ENCODE measurements around the gene SHISA7.

The SHISA7 gene

GRCh38 chr19:55459950-55460657 lies 17.0 kb upstream of the SHISA7 start:
- Histone ChIP-seq H4K20me1 (ENCODE audit: insufficient read depth, low read length) (no peaks in the 10 kb centered on the region), H3K79me2 (ENCODE audit: insufficient read depth, low read length) (no peaks in the 10 kb centered on the region), H3K9ac (ENCODE audit: low read length) (peak overlapping the region; percentile 18; the same call in 1 of the 2 replicates), H3K4me3 (ENCODE audit: low read depth, low read length, poor library complexity, severe bottlenecking) (peak overlapping the region; percentile 88), H3K9me3 (ENCODE audit: low read length) (no peaks in the 10 kb centered on the region), H3K9me2 (ENCODE audit: low read depth, low read length) (no peaks in the 10 kb centered on the region), H3K27ac (ENCODE audit: low read depth, low read length, poor library complexity, severe bottlenecking) (no peak overlapping the region), H2AFZ (ENCODE audit: low read length) (no peak overlapping the region), H3K4me2 (ENCODE audit: low read length) (peak overlapping the region; percentile 76), H3K27me3 (ENCODE audit: insufficient read depth, low read length) (no peaks in the 10 kb centered on the region), H3K36me3 (ENCODE audit: insufficient read depth, low read length) (0 out of 2 replicates have a peak, but pooled peaks cover 8% of the 10 kb centered on the region), H3F3A (ENCODE audit: insufficient read depth, low read length) (no peaks in the 10 kb centered on the region), H3K4me1 (ENCODE audit: insufficient read depth, low read length, severe bottlenecking) (peaks cover 20% of the 10 kb centered on the region)
- no peak for TF ChIP-seq EZH2 (IDR thresholded peaks at IDR 0.05; ENCODE audit: borderline replicate concordance, low read length)

GRCh38 chr19:55459551-55459949 lies 16.4 kb upstream of the SHISA7 start:
- no peaks in the 10 kb centered on the region for H3K9me2 ChIP-seq (ENCODE audit: low read depth, low read length)
- H3K4me1 ChIP-seq (ENCODE audit: insufficient read depth, low read length, severe bottlenecking), result peaks cover 20% of the 10 kb centered on the region
- H3K4me2 ChIP-seq (ENCODE audit: low read length), result peak overlapping the region; percentile 76
- H3K27me3 ChIP-seq (ENCODE audit: insufficient read depth, low read length), result no peaks in the 10 kb centered on the region
- H2AFZ ChIP-seq (ENCODE audit: low read length), result no peak overlapping the region
- H3K36me3 ChIP-seq (ENCODE audit: insufficient read depth, low read length), result peaks cover 8% of the 10 kb centered on the region; the same call in 1 of the 2 replicates
- no peaks in the 10 kb centered on the region for H3F3A ChIP-seq (ENCODE audit: insufficient read depth, low read length)
- H3K9ac ChIP-seq (ENCODE audit: low read length), result no peak overlapping the region
- H3K9me3 ChIP-seq (ENCODE audit: low read length), result no peaks in the 10 kb centered on the region
- TF ChIP-seq, protein P1, sequence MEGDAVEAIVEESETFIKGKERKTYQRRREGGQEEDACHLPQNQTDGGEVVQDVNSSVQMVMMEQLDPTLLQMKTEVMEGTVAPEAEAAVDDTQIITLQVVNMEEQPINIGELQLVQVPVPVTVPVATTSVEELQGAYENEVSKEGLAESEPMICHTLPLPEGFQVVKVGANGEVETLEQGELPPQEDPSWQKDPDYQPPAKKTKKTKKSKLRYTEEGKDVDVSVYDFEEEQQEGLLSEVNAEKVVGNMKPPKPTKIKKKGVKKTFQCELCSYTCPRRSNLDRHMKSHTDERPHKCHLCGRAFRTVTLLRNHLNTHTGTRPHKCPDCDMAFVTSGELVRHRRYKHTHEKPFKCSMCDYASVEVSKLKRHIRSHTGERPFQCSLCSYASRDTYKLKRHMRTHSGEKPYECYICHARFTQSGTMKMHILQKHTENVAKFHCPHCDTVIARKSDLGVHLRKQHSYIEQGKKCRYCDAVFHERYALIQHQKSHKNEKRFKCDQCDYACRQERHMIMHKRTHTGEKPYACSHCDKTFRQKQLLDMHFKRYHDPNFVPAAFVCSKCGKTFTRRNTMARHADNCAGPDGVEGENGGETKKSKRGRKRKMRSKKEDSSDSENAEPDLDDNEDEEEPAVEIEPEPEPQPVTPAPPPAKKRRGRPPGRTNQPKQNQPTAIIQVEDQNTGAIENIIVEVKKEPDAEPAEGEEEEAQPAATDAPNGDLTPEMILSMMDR (IDR thresholded peaks at IDR 0.05; ENCODE audit: low read length), result no peak
- TF ChIP-seq EZH2 (IDR thresholded peaks at IDR 0.05; ENCODE audit: borderline replicate concordance, low read length), result no peak
- peak overlapping the region; percentile 88 for H3K4me3 ChIP-seq (ENCODE audit: low read depth, low read length, poor library complexity, severe bottlenecking)
- no peak overlapping the region for H3K27ac ChIP-seq (ENCODE audit: low read depth, low read length, poor library complexity, severe bottlenecking)
- H4K20me1 ChIP-seq (ENCODE audit: insufficient read depth, low read length), result no peaks in the 10 kb centered on the region
- no peaks in the 10 kb centered on the region for H3K79me2 ChIP-seq (ENCODE audit: insufficient read depth, low read length)

- peaks cover 20% of the 10 kb centered on the region for H3K4me1 ChIP-seq (ENCODE audit: insufficient read depth, low read length, severe bottlenecking)
- H3K4me2 ChIP-seq (ENCODE audit: low read length), result no peak overlapping the region
- H3K27ac ChIP-seq (ENCODE audit: low read depth, low read length, poor library complexity, severe bottlenecking), result no peak overlapping the region
- H2AFZ ChIP-seq (ENCODE audit: low read length), result no peak overlapping the region
- H3K4me3 ChIP-seq (ENCODE audit: low read depth, low read length, poor library complexity, severe bottlenecking), result no peak overlapping the region
- H3K27me3 ChIP-seq (ENCODE audit: insufficient read depth, low read length), result no peaks in the 10 kb centered on the region
- H4K20me1 ChIP-seq (ENCODE audit: insufficient read depth, low read length), result no peaks in the 10 kb centered on the region
- no peaks in the 10 kb centered on the region for H3K9me2 ChIP-seq (ENCODE audit: low read depth, low read length)
- TF ChIP-seq, protein P1 (IDR thresholded peaks at IDR 0.05; ENCODE audit: low read length), result no peak
- no peak for TF ChIP-seq EZH2 (IDR thresholded peaks at IDR 0.05; ENCODE audit: borderline replicate concordance, low read length)
- H3K9me3 ChIP-seq (ENCODE audit: low read length), result no peaks in the 10 kb centered on the region
- no peaks in the 10 kb centered on the region for H3F3A ChIP-seq (ENCODE audit: insufficient read depth, low read length)
- H3K79me2 ChIP-seq (ENCODE audit: insufficient read depth, low read length), result no peaks in the 10 kb centered on the region
- H3K36me3 ChIP-seq (ENCODE audit: insufficient read depth, low read length), result peaks cover 15% of the 10 kb centered on the region
- no peak overlapping the region for H3K9ac ChIP-seq (ENCODE audit: low read length)
These were observed 14.8 kb upstream of the SHISA7 start for GRCh38 chr19:55457683-55458457.

Measured in OCI-LY1 (cell line).